ENCODE measurements around the gene FUCA1.
"Not testable (repeated sequence)": the region's sequence is repeated elsewhere in the genome, so short reads cannot be mapped to it uniquely, and the experiment has no call there.

The FUCA1 gene

GRCh38 chr1:23838401-23838866, 29.7 kb downstream of the FUCA1 start:
- TF ChIP-seq CTCF (IDR thresholded peaks at IDR 0.05; ENCODE audit: low read depth, low read length, missing control alignments), result no peak
- DNase-seq (ENCODE audit: low read depth), result no peak
- peak overlapping the region; percentile 46 for H3K4me3 ChIP-seq (ENCODE audit: low read depth, low read length)

GRCh38 chr1:23837908-23838307, 30.2 kb downstream of the FUCA1 start:
- H3K4me3 ChIP-seq (ENCODE audit: low read depth, low read length), result peak overlapping the region; percentile 46; the same call in 1 of the 2 replicates
- no peak for TF ChIP-seq CTCF (IDR thresholded peaks at IDR 0.05; ENCODE audit: low read depth, low read length, missing control alignments)
- DNase-seq (ENCODE audit: low read depth), result no peak

GRCh38 chr1:23836037-23836436, 32.1 kb downstream of the FUCA1 start:
- H3K4me3 ChIP-seq (ENCODE audit: low read depth, low read length), result no peak overlapping the region
- no peak for DNase-seq (ENCODE audit: low read depth)
- no peak for TF ChIP-seq CTCF (IDR thresholded peaks at IDR 0.05; ENCODE audit: low read depth, low read length, missing control alignments)

- not testable (repeated sequence) for H3K4me3 ChIP-seq (ENCODE audit: low read depth, low read length); DNase-seq (ENCODE audit: low read depth)
Measured at GRCh38 chr1:23834156-23834555, 33.9 kb downstream of the FUCA1 start.

- no peak for DNase-seq (ENCODE audit: low read depth)
- no peak overlapping the region for H3K4me3 ChIP-seq (ENCODE audit: low read depth, low read length)
- no peak for TF ChIP-seq CTCF (IDR thresholded peaks at IDR 0.05; ENCODE audit: low read depth, low read length, missing control alignments)
Measured at GRCh38 chr1:23827717-23828116, 40.4 kb downstream of the FUCA1 start.

GRCh38 chr1:23826590-23826989, 41.5 kb downstream of the FUCA1 start:
- DNase-seq (ENCODE audit: low read depth); H3K4me3 ChIP-seq (ENCODE audit: low read depth, low read length): not testable (repeated sequence)

GRCh38 chr1:23825762-23826522, 42.1 kb downstream of the FUCA1 start:
- peak; percentile 40 for DNase-seq (ENCODE audit: low read depth)
- peak overlapping the region; percentile 97 for H3K4me3 ChIP-seq (ENCODE audit: low read depth, low read length)
- TF ChIP-seq CTCF (IDR thresholded peaks at IDR 0.05; ENCODE audit: low read depth, low read length, missing control alignments), result no peak

- TF ChIP-seq CTCF (IDR thresholded peaks at IDR 0.05; ENCODE audit: low read depth, low read length, missing control alignments), result no peak
- H3K4me3 ChIP-seq (ENCODE audit: low read depth, low read length), result peak within 1 kb of the TSS; percentile 97
- DNase-seq (ENCODE audit: low read depth), result peak; percentile 67
Measured at GRCh38 chr1:23825076-23825761, 42.9 kb downstream of the FUCA1 start, which contains the start of gene HMGCL. TSS of gene HMGCL (minus strand) at chr1:23825429. CDS start at chr1:23825415, 14 bp downstream.
